AG10803 (cell line): ENCODE measurements around the gene BCAS3.

Source experiments
- DNase-seq: peaks from one replicate; pipeline ENCODE4 v3.0.0; 2010; ENCODE audit warnings: low read depth
- H3K4me3 ChIP-seq: 2 replicates; pipeline ENCODE4 v1.5.1; 2011; ENCODE audit warnings: mild to moderate bottlenecking, low read length, control low read depth
- CTCF ChIP-seq: conservative IDR thresholded peaks from 2 replicates; pipeline ENCODE4 v1.5.1; 2011; ENCODE audit warnings: mild to moderate bottlenecking, low read length, control low read depth, inconsistent platforms

Gene BCAS3

GRCh38 chr17:61330174-61331150 is 652.8 kb downstream of the BCAS3 start:
- no peak for TF ChIP-seq CTCF
- DNase-seq: no peak
- H3K4me3 ChIP-seq: no peak overlapping the region

GRCh38 chr17:61331178-61331577 is 653.5 kb downstream of the BCAS3 start:
- H3K4me3 ChIP-seq: no peak overlapping the region
- no peak for DNase-seq
- no peak for TF ChIP-seq CTCF

- DNase-seq: peak; percentile 32
- H3K4me3 ChIP-seq: no peak overlapping the region
- no peak for TF ChIP-seq CTCF
Measured at GRCh38 chr17:61331886-61332285, 654.2 kb downstream of the BCAS3 start.

GRCh38 chr17:61333136-61333535 is 655.5 kb downstream of the BCAS3 start:
- no peak overlapping the region for H3K4me3 ChIP-seq
- no peak for DNase-seq
- TF ChIP-seq CTCF: no peak

GRCh38 chr17:61334673-61335072 is 657.0 kb downstream of the BCAS3 start:
- DNase-seq: no peak
- no peak for TF ChIP-seq CTCF
- no peak overlapping the region for H3K4me3 ChIP-seq

- H3K4me3 ChIP-seq: no peak overlapping the region
- TF ChIP-seq CTCF: no peak
- DNase-seq: no peak
Measured at GRCh38 chr17:61335105-61335844, 657.6 kb downstream of the BCAS3 start.
